Mesendoderm (in vitro differentiated cells): ENCODE measurements around the gene ASPSCR1. TPM values are rescaled to one million over a fixed set of nuclear protein-coding genes. Genes with fewer than 3 reads are reported as not detected.

Experiments
- DNase-seq: peaks from one replicate; pipeline ENCODE4 v3.0.0; 2013
- H2AK5ac ChIP-seq: 2 replicates; pipeline ENCODE4 v1.6.1; 2013; ENCODE audit warnings: low read length, inconsistent platforms
- H2BK120ac ChIP-seq: 2 replicates; pipeline ENCODE4 v1.6.1; 2013; ENCODE audit warnings: low read depth, mild to moderate bottlenecking, low read length, moderate library complexity, mixed read lengths
- H2BK15ac ChIP-seq: replicated peaks from 2 replicates; pipeline ENCODE4 v1.6.1; 2013; ENCODE audit warnings: low read depth, mild to moderate bottlenecking, moderate library complexity
- H2BK5ac ChIP-seq: 2 replicates; pipeline ENCODE4 v1.6.1; 2013; ENCODE audit warnings: low read length, inconsistent platforms
- H3K18ac ChIP-seq: 2 replicates; pipeline ENCODE4 v1.6.1; 2013; ENCODE audit warnings: mild to moderate bottlenecking, low read length, mixed read lengths
- H3K23ac ChIP-seq: one replicate; pipeline ENCODE4 v1.6.1; 2013; ENCODE audit warnings: low read length
- H3K27ac ChIP-seq: 2 replicates; pipeline ENCODE4 v1.5.1; 2013; ENCODE audit warnings: low read depth, mild to moderate bottlenecking, inconsistent platforms, low read length, moderate library complexity
- H3K27me3 ChIP-seq: 2 replicates; pipeline ENCODE4 v1.6.1; 2013; ENCODE audit warnings: low read length, control low read depth, mild to moderate bottlenecking, inconsistent platforms; ENCODE audit not compliant: insufficient read depth, poor library complexity
- H3K36me3 ChIP-seq: 2 replicates; pipeline ENCODE4 v1.6.1; 2013; ENCODE audit warnings: low read length, inconsistent platforms; ENCODE audit not compliant: control insufficient read depth, insufficient read depth
- H3K4ac ChIP-seq: one replicate; pipeline ENCODE4 v1.6.1; 2013; ENCODE audit warnings: low read depth, mild to moderate bottlenecking, low read length, moderate library complexity
- H3K4me1 ChIP-seq: 2 replicates; pipeline ENCODE4 v1.6.1; 2013; ENCODE audit warnings: low read depth, low read length, inconsistent platforms; ENCODE audit not compliant: control insufficient read depth
- H3K4me2 ChIP-seq: 2 replicates; pipeline ENCODE4 v1.6.1; 2013; ENCODE audit warnings: low read length
- H3K4me3 ChIP-seq: 2 replicates; pipeline ENCODE4 v1.5.1; 2013; ENCODE audit warnings: mild to moderate bottlenecking, low read length
- H3K56ac ChIP-seq: one replicate; pipeline ENCODE4 v1.6.1; 2013; ENCODE audit warnings: low read length
- H3K79me1 ChIP-seq: 2 replicates; pipeline ENCODE4 v1.6.1; 2013; ENCODE audit warnings: low read length, inconsistent platforms
- H3K79me2 ChIP-seq: 2 replicates; pipeline ENCODE4 v1.6.1; 2013; ENCODE audit warnings: mild to moderate bottlenecking, low read length; ENCODE audit not compliant: control insufficient read depth, insufficient read depth
- H3K9ac ChIP-seq: 2 replicates; pipeline ENCODE4 v1.6.1; 2013; ENCODE audit warnings: low read length, inconsistent platforms
- H4K5ac ChIP-seq: one replicate; pipeline ENCODE4 v1.6.1; 2013; ENCODE audit warnings: low read length
- H4K8ac ChIP-seq: one replicate; pipeline ENCODE4 v1.6.1; 2013; ENCODE audit warnings: low read depth, mild to moderate bottlenecking, control low read depth, low read length, moderate library complexity
- WGBS: extraction: QIAGEN DNeasy Blood & Tissue Kit; methylation state at CpG from one replicate; pipeline ENCODE4 v1.1.7; 2013; ENCODE audit warnings: low lambda C conversion rate, missing lambda C conversion rate; ENCODE audit not compliant: insufficient coverage; ENCODE audit errors: extremely low coverage; 5-methylcytosine and 5-hydroxymethylcytosine counted together
- polyA plus RNA-seq, 2 experiments: library from polyadenylated mRNA; stranded (reverse); fragments of 200-250 nt; gene quantifications; one replicate each; pipeline ENCODE4 v1.2.3, GENCODE V29; 2013

The ASPSCR1 gene, protein sequence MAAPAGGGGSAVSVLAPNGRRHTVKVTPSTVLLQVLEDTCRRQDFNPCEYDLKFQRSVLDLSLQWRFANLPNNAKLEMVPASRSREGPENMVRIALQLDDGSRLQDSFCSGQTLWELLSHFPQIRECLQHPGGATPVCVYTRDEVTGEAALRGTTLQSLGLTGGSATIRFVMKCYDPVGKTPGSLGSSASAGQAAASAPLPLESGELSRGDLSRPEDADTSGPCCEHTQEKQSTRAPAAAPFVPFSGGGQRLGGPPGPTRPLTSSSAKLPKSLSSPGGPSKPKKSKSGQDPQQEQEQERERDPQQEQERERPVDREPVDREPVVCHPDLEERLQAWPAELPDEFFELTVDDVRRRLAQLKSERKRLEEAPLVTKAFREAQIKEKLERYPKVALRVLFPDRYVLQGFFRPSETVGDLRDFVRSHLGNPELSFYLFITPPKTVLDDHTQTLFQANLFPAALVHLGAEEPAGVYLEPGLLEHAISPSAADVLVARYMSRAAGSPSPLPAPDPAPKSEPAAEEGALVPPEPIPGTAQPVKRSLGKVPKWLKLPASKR
- polyA plus RNA-seq (2013, experiment 1 of 2), result 24.2 TPM
- polyA plus RNA-seq (2013, experiment 2 of 2), result 25.3 TPM

DNA sequence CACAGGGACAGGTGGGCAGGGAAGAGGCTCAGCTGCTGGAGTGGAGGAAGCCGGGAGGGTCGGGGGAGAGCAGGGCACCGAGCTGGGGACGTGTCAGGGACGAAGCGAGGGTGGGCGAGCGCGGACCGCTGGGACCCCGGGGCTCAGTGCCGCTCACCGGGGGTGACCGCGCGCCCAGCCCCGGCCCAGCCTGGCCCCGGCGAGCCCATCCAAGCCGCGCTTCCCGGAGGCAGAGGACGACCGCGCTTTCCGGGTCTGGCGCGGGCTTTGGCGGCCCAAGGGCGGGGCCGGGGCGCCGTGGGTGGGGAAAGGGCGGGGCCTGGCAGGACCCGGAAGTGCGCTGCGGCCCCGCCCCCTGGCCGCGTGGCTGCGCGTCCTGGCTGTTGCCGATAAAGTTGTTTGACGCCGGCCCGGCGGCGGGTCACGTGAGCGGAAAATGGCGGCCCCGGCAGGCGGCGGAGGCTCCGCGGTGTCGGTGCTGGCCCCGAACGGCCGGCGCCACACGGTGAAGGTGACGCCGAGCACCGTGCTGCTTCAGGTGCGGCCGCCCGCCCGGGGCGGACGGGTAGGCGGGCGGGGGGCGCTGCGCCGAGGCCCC is at the start of gene ASPSCR1:
Gene ASPSCR1, plus strand, starts transcription at position 419 of the 598 bp plus-strand sequence. Its CDS starts 18 bp downstream, at position 437.
- Histone ChIP-seq H3K79me1 (peaks cover 3% of the 10 kb centered on the region), H3K18ac (peak within 1 kb of the TSS; percentile 93), H4K5ac (no peak within 1 kb of the TSS), H4K8ac (no peak within 1 kb of the TSS), H2AK5ac (peak within 1 kb of the TSS; percentile 38), H3K36me3 (no peaks in the 10 kb centered on the region), H2BK120ac (peak within 1 kb of the TSS; percentile 0), H3K4me1 (no peaks in the 10 kb centered on the region), H3K4me2 (peak within 1 kb of the TSS; percentile 92), H3K9ac (peak within 1 kb of the TSS; percentile 88), H3K4me3 (peak within 1 kb of the TSS; percentile 71), H3K23ac (peak within 1 kb of the TSS; percentile 100), H2BK15ac (no peak within 1 kb of the TSS), H3K27ac (peak within 1 kb of the TSS; percentile 51), H2BK5ac (no peak within 1 kb of the TSS), H3K27me3 (no peaks in the 10 kb centered on the region), H3K79me2 (peaks cover 2% of the 10 kb centered on the region), H3K4ac (peak within 1 kb of the TSS; percentile 84), H3K56ac (peak within 1 kb of the TSS; percentile 98)
- peak; percentile 93 for DNase-seq
- WGBS, result no CpG with 5 or more reads among the region's 76 CpGs

DNA sequence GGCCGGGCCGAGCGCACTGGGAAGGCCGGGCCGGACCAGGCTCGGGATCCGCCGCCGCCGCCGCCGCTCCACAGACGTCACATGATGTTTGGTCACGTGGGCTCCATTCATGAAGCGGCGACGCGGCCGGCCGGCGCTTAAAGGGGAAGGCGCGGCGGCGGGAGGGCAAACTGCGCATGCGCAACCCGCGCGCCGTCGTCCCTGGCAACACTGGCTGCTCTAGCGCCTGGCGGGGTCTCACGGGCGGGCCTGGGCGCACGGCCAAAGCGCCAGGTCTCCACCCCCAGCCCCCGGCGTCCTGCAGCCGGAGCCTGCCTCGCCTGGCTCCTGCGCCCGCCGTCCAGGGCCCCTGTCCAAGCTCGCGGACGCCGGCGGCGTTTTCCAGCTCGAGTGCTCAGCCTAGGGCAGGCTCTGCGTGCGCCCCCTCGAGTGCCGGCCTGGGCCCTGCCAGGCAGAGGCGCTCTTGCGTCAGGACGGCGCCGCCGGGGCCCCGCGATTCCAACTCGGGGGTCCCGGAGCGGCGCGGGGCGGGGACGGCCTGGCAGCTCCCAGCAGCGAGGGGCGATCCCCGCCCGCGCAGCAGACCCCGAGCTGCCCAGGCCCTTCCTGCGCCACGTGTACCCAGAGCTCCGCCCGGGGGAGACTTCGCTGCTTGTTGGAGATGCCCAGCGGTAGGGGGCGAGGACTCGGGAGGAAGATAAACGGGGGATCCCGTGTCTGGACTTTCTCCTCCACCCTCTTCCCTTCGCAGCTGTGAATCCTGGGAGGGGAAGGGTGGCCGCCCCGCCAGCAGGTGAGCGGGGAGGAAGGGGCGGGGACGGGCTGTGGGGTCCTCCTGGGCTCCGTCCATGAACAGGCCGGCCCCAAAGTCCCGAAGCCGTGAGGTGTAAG is 49.5 kb upstream of the ASPSCR1 start, which contains the start of gene MAFG:
Gene MAFG, minus strand, starts transcription at position 83 of the 891 bp plus-strand sequence. CDS start 4,550 bp downstream, outside the sequence.
- peak within 1 kb of the TSS; percentile 25 for H2BK5ac ChIP-seq
- DNase-seq, result peak; percentile 97
- no peak within 1 kb of the TSS for H4K5ac ChIP-seq
- peaks cover 6% of the 10 kb centered on the region for H3K79me1 ChIP-seq
- H3K9ac ChIP-seq, result peak within 1 kb of the TSS; percentile 79
- H3K27ac ChIP-seq, result peak within 1 kb of the TSS; percentile 91
- H2AK5ac ChIP-seq, result no peak within 1 kb of the TSS
- no peak within 1 kb of the TSS for H2BK15ac ChIP-seq
- no peaks in the 10 kb centered on the region for H3K27me3 ChIP-seq
- H3K79me2 ChIP-seq, result peaks cover 36% of the 10 kb centered on the region
- H3K56ac ChIP-seq, result peak within 1 kb of the TSS; percentile 94
- WGBS, result no CpG with 5 or more reads among the region's 98 CpGs
- peak within 1 kb of the TSS; percentile 73 for H3K4me2 ChIP-seq
- peaks cover 20% of the 10 kb centered on the region for H3K4me1 ChIP-seq
- peak within 1 kb of the TSS; percentile 10 for H2BK120ac ChIP-seq
- peak within 1 kb of the TSS; percentile 58 for H3K4me3 ChIP-seq
- H3K4ac ChIP-seq, result peak within 1 kb of the TSS; percentile 75
- H3K18ac ChIP-seq, result peak within 1 kb of the TSS; percentile 75
- no peaks in the 10 kb centered on the region for H3K36me3 ChIP-seq
- H3K23ac ChIP-seq, result peak within 1 kb of the TSS; percentile 32
- no peak within 1 kb of the TSS for H4K8ac ChIP-seq

DNA sequence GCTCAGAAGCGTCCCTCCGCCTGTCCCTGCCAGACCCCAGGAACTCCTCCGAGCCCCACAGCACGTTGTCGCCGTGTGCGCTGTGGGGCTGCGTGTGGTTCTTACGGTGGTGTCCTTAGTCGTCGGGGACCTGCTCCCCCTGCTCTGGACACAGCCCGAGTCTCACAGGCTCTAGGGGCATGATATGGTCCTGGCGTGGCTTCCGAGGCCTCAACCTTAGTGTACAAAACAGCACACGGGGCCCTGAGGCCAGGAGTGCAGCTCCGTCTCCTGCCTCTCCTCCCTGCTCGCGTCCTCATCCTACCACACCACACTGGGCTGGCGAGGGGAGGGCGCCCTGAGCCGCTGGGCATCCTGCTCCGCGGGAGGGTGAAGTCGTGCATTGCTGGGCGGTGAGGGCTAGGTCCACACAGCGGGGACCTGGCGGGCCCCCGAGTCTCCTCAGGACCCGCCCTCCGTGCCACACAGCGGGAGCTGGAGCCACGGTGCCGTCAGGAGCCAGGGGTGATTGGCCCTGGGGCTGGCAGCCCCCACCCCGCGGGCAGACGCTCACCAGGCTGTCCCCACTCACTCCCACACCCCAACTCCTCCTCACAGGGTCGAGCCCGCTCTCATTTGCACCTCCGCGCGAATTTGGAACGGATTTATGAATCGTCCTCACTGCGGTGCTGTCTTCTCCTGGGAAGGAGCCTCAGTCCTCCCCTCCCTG is 48.7 kb upstream of the ASPSCR1 start:
- Histone ChIP-seq H3K79me1 (peaks cover 6% of the 10 kb centered on the region), H3K23ac (peak overlapping the region; percentile 32), H3K4me1 (peaks cover 18% of the 10 kb centered on the region), H3K9ac (peak overlapping the region; percentile 69), H3K79me2 (peaks cover 32% of the 10 kb centered on the region), H2BK120ac (no peak overlapping the region), H3K27me3 (no peaks in the 10 kb centered on the region), H3K27ac (no peak overlapping the region), H3K36me3 (peaks cover 2% of the 10 kb centered on the region), H3K4me2 (peak overlapping the region; percentile 65), H4K5ac (no peak overlapping the region), H2AK5ac (no peak overlapping the region), H3K4ac (peak overlapping the region; percentile 29), H3K56ac (peak overlapping the region; percentile 86), H3K4me3 (peak overlapping the region; percentile 58), H2BK5ac (no peak overlapping the region), H3K18ac (peak overlapping the region; percentile 34), H2BK15ac (no peak overlapping the region), H4K8ac (no peak overlapping the region)
- DNase-seq, result peak; percentile 27
- WGBS, result no CpG with 5 or more reads among the region's 44 CpGs

DNA sequence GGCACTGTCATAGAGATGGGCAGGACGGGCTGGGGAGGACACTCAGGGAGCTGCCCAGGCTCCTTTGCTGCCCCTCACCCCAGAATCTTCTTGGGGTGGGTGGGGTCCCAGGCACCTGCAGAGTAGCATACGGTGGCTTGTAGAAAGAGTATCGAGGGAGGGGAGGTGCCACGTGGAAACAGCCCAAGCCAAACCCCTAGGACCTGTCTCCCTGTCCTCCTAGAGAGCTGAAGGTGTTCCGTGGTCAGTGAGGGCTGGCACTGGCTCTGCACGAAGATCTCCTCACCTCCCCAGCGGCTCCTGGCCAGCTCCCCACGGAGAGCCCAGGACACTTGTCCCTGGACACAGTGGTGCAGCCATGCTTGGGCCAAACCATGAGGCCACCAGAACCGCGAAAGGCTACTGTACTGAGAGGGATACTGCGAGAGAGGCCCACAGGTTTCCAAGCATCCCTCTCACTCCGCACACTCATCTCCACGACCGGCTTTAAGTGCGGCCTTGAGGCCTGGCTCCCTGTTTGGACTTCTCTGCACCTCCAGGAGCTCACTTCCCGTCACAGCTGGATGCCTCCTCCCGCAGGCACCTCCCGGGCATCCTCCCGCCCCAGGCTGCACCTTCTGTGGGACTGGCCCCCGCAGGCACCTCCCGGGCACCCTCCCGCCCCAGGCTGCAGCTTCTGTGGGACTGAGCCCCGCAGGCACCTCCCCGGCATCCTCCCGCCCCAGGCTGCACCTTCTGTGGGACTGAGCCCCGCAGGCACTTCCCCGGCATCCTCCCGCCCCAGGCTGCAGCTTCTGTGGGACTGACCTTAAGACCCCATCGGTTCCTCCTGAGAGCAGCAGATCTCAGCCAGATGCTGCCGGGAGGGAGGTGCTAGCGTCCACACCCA is 47.9 kb upstream of the ASPSCR1 start:
- Histone ChIP-seq H2BK15ac (no peak overlapping the region), H4K5ac (no peak overlapping the region), H3K4me1 (peaks cover 10% of the 10 kb centered on the region), H3K27ac (no peak overlapping the region), H3K56ac (no peak overlapping the region), H3K27me3 (no peaks in the 10 kb centered on the region), H2BK5ac (no peak overlapping the region), H3K9ac (peak overlapping the region; percentile 69), H2BK120ac (no peak overlapping the region), H3K79me2 (peaks cover 24% of the 10 kb centered on the region), H2AK5ac (no peak overlapping the region), H3K4me2 (no peak overlapping the region), H3K79me1 (peaks cover 6% of the 10 kb centered on the region), H4K8ac (no peak overlapping the region), H3K36me3 (peaks cover 2% of the 10 kb centered on the region), H3K18ac (no peak overlapping the region), H3K23ac (no peak overlapping the region), H3K4me3 (no peak overlapping the region), H3K4ac (no peak overlapping the region)
- no CpG with 5 or more reads among the region's 31 CpGs for WGBS
- no peak for DNase-seq
